PC-3 (cell line): ENCODE measurements around the gene GMDS.

Experiments used
- EZH2phosphoT487 ChIP-seq: fragments of 300-600 bp; sonication (generic); IDR thresholded peaks from 2 replicates; pipeline ENCODE4 v1.6.1; 2018; ENCODE audit warnings: mild to moderate bottlenecking, antibody characterized with exemption, low read length, borderline replicate concordance
- TF ChIP-seq, protein P1 (sequence below): fragments of 300-600 bp; sonication (generic); conservative IDR thresholded peaks from 2 replicates; pipeline ENCODE4 v1.5.1; 2017; ENCODE audit warnings: antibody characterized with exemption, low read depth, mild to moderate bottlenecking, low read length

DNA sequence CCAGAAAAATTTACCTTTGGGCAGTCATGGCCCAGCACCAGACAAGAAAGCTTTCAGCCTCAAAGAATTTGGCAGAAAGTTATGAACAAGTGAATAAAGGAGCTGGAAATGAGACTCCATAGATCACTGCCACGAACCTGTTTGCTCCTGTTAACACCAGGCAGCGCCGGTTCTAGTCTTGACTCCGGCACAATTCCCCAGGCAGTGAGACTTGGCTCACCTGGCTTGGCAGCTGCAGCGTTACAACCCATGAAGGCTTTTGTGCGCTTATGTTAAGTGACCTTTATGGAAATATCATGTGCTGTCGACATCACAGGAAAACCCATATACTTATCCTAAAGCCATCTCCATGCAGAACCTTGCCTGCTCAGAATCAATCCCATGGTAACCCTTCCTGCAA is 657.9 kb downstream of the GMDS start:
- TF ChIP-seq, protein P1, sequence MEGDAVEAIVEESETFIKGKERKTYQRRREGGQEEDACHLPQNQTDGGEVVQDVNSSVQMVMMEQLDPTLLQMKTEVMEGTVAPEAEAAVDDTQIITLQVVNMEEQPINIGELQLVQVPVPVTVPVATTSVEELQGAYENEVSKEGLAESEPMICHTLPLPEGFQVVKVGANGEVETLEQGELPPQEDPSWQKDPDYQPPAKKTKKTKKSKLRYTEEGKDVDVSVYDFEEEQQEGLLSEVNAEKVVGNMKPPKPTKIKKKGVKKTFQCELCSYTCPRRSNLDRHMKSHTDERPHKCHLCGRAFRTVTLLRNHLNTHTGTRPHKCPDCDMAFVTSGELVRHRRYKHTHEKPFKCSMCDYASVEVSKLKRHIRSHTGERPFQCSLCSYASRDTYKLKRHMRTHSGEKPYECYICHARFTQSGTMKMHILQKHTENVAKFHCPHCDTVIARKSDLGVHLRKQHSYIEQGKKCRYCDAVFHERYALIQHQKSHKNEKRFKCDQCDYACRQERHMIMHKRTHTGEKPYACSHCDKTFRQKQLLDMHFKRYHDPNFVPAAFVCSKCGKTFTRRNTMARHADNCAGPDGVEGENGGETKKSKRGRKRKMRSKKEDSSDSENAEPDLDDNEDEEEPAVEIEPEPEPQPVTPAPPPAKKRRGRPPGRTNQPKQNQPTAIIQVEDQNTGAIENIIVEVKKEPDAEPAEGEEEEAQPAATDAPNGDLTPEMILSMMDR = no peak
- no peak for TF ChIP-seq EZH2phosphoT487
